ENCODE data around the gene ZNF41.

ZNF41 gene

DNA sequence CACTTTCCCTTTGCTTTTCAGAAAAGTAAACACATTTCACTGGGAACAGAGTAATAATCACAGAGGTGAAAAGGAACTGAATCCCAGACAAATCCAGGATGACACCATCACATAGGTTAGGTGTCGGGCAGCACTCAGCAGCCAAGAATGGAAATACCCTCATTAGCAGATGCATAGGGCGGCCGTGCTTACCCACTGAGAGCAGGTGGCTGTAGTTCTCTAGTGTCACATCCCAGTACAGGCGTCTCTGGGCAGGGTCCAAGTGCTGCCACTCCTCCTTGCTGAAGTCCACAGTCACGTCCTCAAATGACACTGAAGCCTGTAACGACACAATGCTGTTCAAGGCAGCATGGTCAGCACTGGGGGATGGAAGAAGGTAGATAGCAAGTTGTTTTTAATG lies 26.9 kb downstream of the ZNF41 start:
- H2AFZ ChIP-seq (ENCODE audit: low read length, unreplicated experiment) = no peak overlapping the region
- no peaks in the 10 kb centered on the region for H3K27me3 ChIP-seq (ENCODE audit: insufficient read depth, low read length)
- H3K79me2 ChIP-seq (ENCODE audit: control insufficient read depth, insufficient read depth, low read length, unreplicated experiment) = no peaks in the 10 kb centered on the region
- H3K4me1 ChIP-seq (ENCODE audit: control insufficient read depth, insufficient read depth, low read length, unreplicated experiment) = no peaks in the 10 kb centered on the region
- H3K36me3 ChIP-seq (ENCODE audit: insufficient read depth, low read length) = peaks cover 28% of the 10 kb centered on the region
- no peak overlapping the region for H3K27ac ChIP-seq (ENCODE audit: low read depth, low read length)
- H3K4me3 ChIP-seq (ENCODE audit: low read depth, low read length) = no peak overlapping the region

DNA sequence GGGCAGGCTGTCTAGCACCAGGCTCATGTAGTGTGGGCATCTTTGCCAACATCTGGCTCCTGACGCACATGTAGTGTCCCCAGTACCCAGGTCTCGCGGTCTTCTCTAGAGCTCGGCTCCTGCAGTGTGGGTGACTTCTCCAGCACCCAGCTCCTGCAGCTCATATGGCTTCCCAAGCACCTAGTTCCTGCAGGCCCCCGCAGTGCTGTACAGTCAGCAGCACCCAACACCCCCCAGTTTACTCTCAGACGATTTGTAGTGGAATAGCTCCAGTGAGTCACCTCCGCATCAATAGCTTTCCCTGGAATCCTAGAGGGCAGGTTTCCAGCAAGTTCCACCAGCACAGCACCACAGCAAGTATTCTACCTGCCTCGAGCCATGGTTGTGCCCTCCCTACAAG lies 30.9 kb downstream of the ZNF41 start:
- no peak overlapping the region for H2AFZ ChIP-seq (ENCODE audit: low read length, unreplicated experiment)
- H3K27me3 ChIP-seq (ENCODE audit: insufficient read depth, low read length) = no peaks in the 10 kb centered on the region
- H3K27ac ChIP-seq (ENCODE audit: low read depth, low read length) = no peak overlapping the region
- H3K4me1 ChIP-seq (ENCODE audit: control insufficient read depth, insufficient read depth, low read length, unreplicated experiment) = no peaks in the 10 kb centered on the region
- no peak overlapping the region for H3K4me3 ChIP-seq (ENCODE audit: low read depth, low read length)
- no peaks in the 10 kb centered on the region for H3K79me2 ChIP-seq (ENCODE audit: control insufficient read depth, insufficient read depth, low read length, unreplicated experiment)
- peaks cover 56% of the 10 kb centered on the region for H3K36me3 ChIP-seq (ENCODE audit: insufficient read depth, low read length)

DNA sequence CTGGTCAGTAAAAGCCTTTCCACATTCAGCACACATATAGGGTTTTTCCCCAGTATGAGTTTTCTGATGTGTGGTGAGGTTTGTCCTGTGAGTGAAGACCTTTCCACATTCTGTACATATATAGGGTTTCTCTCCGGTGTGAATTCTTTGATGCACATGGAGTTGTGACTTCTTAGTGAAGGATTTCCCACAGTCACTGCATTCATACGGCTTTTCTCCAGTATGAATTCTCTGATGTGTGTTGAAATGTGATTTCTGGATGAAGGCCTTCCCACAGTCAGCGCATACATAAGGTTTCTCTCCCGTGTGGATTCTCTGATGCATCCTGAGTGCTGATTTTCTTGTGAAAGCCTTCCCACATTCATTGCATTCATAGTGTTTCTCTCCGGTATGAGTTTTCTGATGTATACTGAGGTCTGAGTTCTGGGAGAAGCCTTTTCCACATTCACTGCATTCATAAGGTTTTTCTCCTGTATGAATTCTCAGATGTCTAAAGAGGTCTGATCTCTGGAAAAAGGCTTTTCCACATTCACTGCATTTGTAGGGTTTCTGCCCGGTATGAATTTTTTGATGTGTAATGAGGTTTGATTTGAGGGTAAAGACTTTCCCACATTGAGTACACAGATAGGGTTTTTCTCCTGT lies 34.7 kb downstream of the ZNF41 start:
- Histone ChIP-seq H3K4me1 (ENCODE audit: control insufficient read depth, insufficient read depth, low read length, unreplicated experiment) (no peaks in the 10 kb centered on the region), H3K79me2 (ENCODE audit: control insufficient read depth, insufficient read depth, low read length, unreplicated experiment) (no peaks in the 10 kb centered on the region), H3K36me3 (ENCODE audit: insufficient read depth, low read length) (peaks cover 45% of the 10 kb centered on the region), H3K27me3 (ENCODE audit: insufficient read depth, low read length) (no peaks in the 10 kb centered on the region), H3K4me3 (ENCODE audit: low read depth, low read length) (no peak overlapping the region), H3K27ac (ENCODE audit: low read depth, low read length) (no peak overlapping the region), H2AFZ (ENCODE audit: low read length, unreplicated experiment) (no peak overlapping the region)

DNA sequence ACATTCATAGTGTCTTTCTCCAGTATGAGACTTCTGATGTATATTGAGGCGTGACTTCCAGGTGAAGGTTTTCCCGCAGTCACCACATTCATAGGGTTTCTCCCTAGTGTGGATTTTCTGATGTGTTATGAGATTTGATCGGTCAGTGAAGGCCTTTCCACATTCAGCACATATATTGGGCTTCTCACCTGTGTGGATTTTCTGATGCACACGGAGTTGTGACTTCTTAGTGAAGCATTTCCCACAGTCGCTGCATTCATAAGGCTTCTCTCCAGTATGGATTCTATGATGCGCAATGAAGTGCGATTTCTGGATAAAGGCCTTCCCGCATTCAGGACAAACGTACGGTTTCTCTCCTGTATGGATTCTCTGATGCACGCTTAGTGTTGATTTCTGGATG lies 35.4 kb downstream of the ZNF41 start:
- peaks cover 42% of the 10 kb centered on the region for H3K36me3 ChIP-seq (ENCODE audit: insufficient read depth, low read length)

GRCh38 chrX:47446971-47447370 lies 36.1 kb downstream of the ZNF41 start:
- Histone ChIP-seq H3K79me2 (ENCODE audit: control insufficient read depth, insufficient read depth, low read length, unreplicated experiment) (no peaks in the 10 kb centered on the region), H3K27ac (ENCODE audit: low read depth, low read length) (no peak overlapping the region), H3K27me3 (ENCODE audit: insufficient read depth, low read length) (no peaks in the 10 kb centered on the region), H3K4me1 (ENCODE audit: control insufficient read depth, insufficient read depth, low read length, unreplicated experiment) (no peaks in the 10 kb centered on the region), H3K36me3 (ENCODE audit: insufficient read depth, low read length) (peaks cover 37% of the 10 kb centered on the region), H2AFZ (ENCODE audit: low read length, unreplicated experiment) (no peak overlapping the region), H3K4me3 (ENCODE audit: low read depth, low read length) (no peak overlapping the region)

More for the DNA sequence above, 35.4 kb downstream of the ZNF41 start:
- Histone ChIP-seq H2AFZ (ENCODE audit: low read length, unreplicated experiment) (no peak overlapping the region), H3K79me2 (ENCODE audit: control insufficient read depth, insufficient read depth, low read length, unreplicated experiment) (no peaks in the 10 kb centered on the region), H3K27ac (ENCODE audit: low read depth, low read length) (no peak overlapping the region), H3K4me1 (ENCODE audit: control insufficient read depth, insufficient read depth, low read length, unreplicated experiment) (no peaks in the 10 kb centered on the region), H3K4me3 (ENCODE audit: low read depth, low read length) (no peak overlapping the region), H3K27me3 (ENCODE audit: insufficient read depth, low read length) (no peaks in the 10 kb centered on the region)

DNA sequence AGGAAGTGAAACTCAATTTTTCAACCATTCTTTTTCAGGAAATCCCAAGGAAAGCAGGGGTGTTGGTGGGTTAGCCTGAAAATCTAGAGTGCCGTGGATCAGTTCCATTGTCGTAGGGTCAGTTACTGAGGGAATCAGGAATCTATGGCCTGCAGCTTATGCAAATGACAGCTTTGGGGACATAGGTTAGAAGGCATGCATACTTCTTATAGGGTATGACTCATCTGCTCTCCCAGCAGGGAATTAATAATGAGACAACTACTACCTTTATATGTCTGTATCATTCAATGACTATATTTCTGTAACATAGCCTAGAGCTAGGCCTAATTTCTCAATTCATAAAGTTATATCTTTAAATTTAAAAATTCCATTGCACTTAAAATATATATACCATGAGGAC lies 36.6 kb downstream of the ZNF41 start:
- peaks cover 35% of the 10 kb centered on the region for H3K36me3 ChIP-seq (ENCODE audit: insufficient read depth, low read length)

DNA sequence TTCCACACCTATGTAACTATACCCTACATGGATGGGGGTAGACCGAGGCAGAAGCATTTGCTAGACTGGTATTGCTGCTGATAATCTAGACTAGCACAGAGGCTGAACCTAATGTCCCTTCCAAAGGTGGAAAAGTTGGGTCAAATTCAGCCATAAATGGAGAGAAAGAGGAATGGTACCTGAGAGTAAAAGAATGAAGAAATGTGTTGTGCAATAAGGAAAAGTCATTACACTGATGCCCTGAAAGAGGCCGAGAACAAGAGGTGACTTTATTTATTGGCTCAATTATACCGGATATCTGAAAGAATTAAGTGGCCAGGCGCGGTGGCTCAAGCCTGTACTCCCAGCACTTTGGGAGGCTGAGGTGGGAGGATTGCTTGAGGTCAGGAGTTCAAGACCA lies 52.1 kb downstream of the ZNF41 start:
- Histone ChIP-seq H3K79me2 (ENCODE audit: control insufficient read depth, insufficient read depth, low read length, unreplicated experiment) (no peaks in the 10 kb centered on the region), H3K4me3 (ENCODE audit: low read depth, low read length) (no peak overlapping the region), H3K27ac (ENCODE audit: low read depth, low read length) (no peak overlapping the region), H3K4me1 (ENCODE audit: control insufficient read depth, insufficient read depth, low read length, unreplicated experiment) (no peaks in the 10 kb centered on the region), H3K27me3 (ENCODE audit: insufficient read depth, low read length) (no peaks in the 10 kb centered on the region), H3K36me3 (ENCODE audit: insufficient read depth, low read length) (no peaks in the 10 kb centered on the region), H2AFZ (ENCODE audit: low read length, unreplicated experiment) (no peak overlapping the region)

More for the DNA sequence above, 36.6 kb downstream of the ZNF41 start:
- no peak overlapping the region for H3K27ac ChIP-seq (ENCODE audit: low read depth, low read length)
- H3K27me3 ChIP-seq (ENCODE audit: insufficient read depth, low read length) = no peaks in the 10 kb centered on the region
- H3K4me1 ChIP-seq (ENCODE audit: control insufficient read depth, insufficient read depth, low read length, unreplicated experiment) = no peaks in the 10 kb centered on the region
- no peak overlapping the region for H3K4me3 ChIP-seq (ENCODE audit: low read depth, low read length)
- H2AFZ ChIP-seq (ENCODE audit: low read length, unreplicated experiment) = no peak overlapping the region
- no peaks in the 10 kb centered on the region for H3K79me2 ChIP-seq (ENCODE audit: control insufficient read depth, insufficient read depth, low read length, unreplicated experiment)

GRCh38 chrX:47422444-47422843 lies 60.6 kb downstream of the ZNF41 start:
- H3K36me3 ChIP-seq (ENCODE audit: insufficient read depth, low read length) = no peaks in the 10 kb centered on the region
- no peaks in the 10 kb centered on the region for H3K79me2 ChIP-seq (ENCODE audit: control insufficient read depth, insufficient read depth, low read length, unreplicated experiment)
- H3K4me3 ChIP-seq (ENCODE audit: low read depth, low read length) = no peak overlapping the region
- H3K4me1 ChIP-seq (ENCODE audit: control insufficient read depth, insufficient read depth, low read length, unreplicated experiment) = no peaks in the 10 kb centered on the region
- H2AFZ ChIP-seq (ENCODE audit: low read length, unreplicated experiment) = no peak overlapping the region
- H3K27me3 ChIP-seq (ENCODE audit: insufficient read depth, low read length) = no peaks in the 10 kb centered on the region
- no peak overlapping the region for H3K27ac ChIP-seq (ENCODE audit: low read depth, low read length)

GRCh38 chrX:47420962-47421361 lies 62.1 kb downstream of the ZNF41 start:
- H3K79me2 ChIP-seq (ENCODE audit: control insufficient read depth, insufficient read depth, low read length, unreplicated experiment) = no peaks in the 10 kb centered on the region
- H2AFZ ChIP-seq (ENCODE audit: low read length, unreplicated experiment) = no peak overlapping the region
- no peaks in the 10 kb centered on the region for H3K27me3 ChIP-seq (ENCODE audit: insufficient read depth, low read length)
- H3K4me3 ChIP-seq (ENCODE audit: low read depth, low read length) = no peak overlapping the region
- no peaks in the 10 kb centered on the region for H3K36me3 ChIP-seq (ENCODE audit: insufficient read depth, low read length)
- no peak overlapping the region for H3K27ac ChIP-seq (ENCODE audit: low read depth, low read length)
- no peaks in the 10 kb centered on the region for H3K4me1 ChIP-seq (ENCODE audit: control insufficient read depth, insufficient read depth, low read length, unreplicated experiment)

GRCh38 chrX:47420265-47420664 lies 62.8 kb downstream of the ZNF41 start:
- Histone ChIP-seq H3K4me3 (ENCODE audit: low read depth, low read length) (no peak overlapping the region), H3K4me1 (ENCODE audit: control insufficient read depth, insufficient read depth, low read length, unreplicated experiment) (no peaks in the 10 kb centered on the region), H3K36me3 (ENCODE audit: insufficient read depth, low read length) (no peaks in the 10 kb centered on the region), H3K79me2 (ENCODE audit: control insufficient read depth, insufficient read depth, low read length, unreplicated experiment) (no peaks in the 10 kb centered on the region), H3K27me3 (ENCODE audit: insufficient read depth, low read length) (no peaks in the 10 kb centered on the region), H3K27ac (ENCODE audit: low read depth, low read length) (no peak overlapping the region), H2AFZ (ENCODE audit: low read length, unreplicated experiment) (no peak overlapping the region)

DNA sequence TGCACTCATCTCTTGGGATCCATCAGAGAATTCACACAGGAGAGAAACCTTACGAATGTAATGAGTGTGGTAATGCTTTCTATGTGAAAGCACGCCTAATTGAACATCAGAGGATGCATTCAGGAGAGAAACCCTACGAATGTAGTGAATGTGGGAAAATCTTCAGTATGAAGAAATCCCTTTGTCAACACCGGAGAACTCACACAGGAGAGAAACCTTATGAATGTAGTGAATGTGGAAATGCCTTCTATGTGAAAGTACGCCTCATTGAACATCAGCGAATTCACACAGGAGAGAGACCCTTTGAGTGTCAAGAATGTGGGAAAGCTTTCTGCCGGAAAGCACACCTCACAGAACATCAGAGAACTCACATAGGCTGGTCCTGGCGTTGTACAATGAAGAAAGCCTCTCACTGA lies 69.8 kb downstream of the ZNF41 start:
- Histone ChIP-seq H3K4me1 (ENCODE audit: control insufficient read depth, insufficient read depth, low read length, unreplicated experiment) (no peaks in the 10 kb centered on the region), H3K79me2 (ENCODE audit: control insufficient read depth, insufficient read depth, low read length, unreplicated experiment) (no peaks in the 10 kb centered on the region), H3K36me3 (ENCODE audit: insufficient read depth, low read length) (no peaks in the 10 kb centered on the region), H3K27ac (ENCODE audit: low read depth, low read length) (no peak overlapping the region), H3K27me3 (ENCODE audit: insufficient read depth, low read length) (no peaks in the 10 kb centered on the region), H3K4me3 (ENCODE audit: low read depth, low read length) (no peak overlapping the region), H2AFZ (ENCODE audit: low read length, unreplicated experiment) (no peak overlapping the region)
